ENCODE results near the gene TMCC3. TPM values are rescaled to one million over a fixed set of nuclear protein-coding genes. Genes with fewer than 3 reads are reported as not detected.

Gene TMCC3
- total RNA-seq, 2 donors from 2014 or later, result 2.5 to 4.2 TPM

DNA sequence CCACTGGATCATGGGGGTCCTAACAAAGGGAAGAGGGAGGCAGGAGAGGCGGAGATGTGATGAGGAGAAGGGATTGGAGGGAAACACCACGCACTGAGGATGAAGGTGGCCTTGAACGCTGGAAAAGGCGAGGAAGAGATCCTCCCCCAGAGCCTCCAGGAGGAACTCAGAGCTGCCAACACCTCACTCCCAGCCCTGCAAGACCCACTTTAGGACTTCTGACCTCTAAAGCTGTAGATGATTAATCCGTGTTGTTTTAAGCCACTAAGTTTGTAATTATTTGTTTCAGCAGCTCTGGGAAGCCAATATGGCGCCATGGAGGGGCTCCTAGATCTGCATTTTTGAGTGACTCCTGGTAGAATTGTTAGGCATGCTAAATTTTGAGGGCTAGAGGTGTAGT, 116.1 kb downstream of the TMCC3 start:
- Histone ChIP-seq H3K9me3 (ENCODE audit: control insufficient read depth, low read length) (no peaks in the 10 kb centered on the region), H3K27ac (ENCODE audit: low read depth, low read length) (peak overlapping the region; percentile 76), H3K36me3 (ENCODE audit: control insufficient read depth, insufficient read depth, low read length) (no peaks in the 10 kb centered on the region), H3K4me3 (ENCODE audit: low read length) (no peak overlapping the region), H3K4me1 (ENCODE audit: control insufficient read depth, insufficient read depth, low read length) (no peaks in the 10 kb centered on the region), H3K27me3 (ENCODE audit: control insufficient read depth, insufficient read depth, low read length, poor library complexity, severe bottlenecking) (peaks cover 6% of the 10 kb centered on the region), H3K9ac (ENCODE audit: extremely low read depth, low read length, poor library complexity, severe bottlenecking) (no peak overlapping the region)
- Mint-ChIP-seq H3K4me3 (no peak overlapping the region), H3K27me3 (ENCODE audit: insufficient read depth) (peaks cover under 1% of the 10 kb centered on the region), H3K9me3 (no peaks in the 10 kb centered on the region), H3K27ac (no peak overlapping the region), H3K36me3 (ENCODE audit: low read depth) (no peaks in the 10 kb centered on the region), H3K4me1 (peaks cover 5% of the 10 kb centered on the region)
- 93 to 96% methylated on average over 3 to 6 of the region's 6 CpGs for WGBS, 2 experiments (ENCODE audit: insufficient coverage in 1 of 2, insufficient read length in 1 of 2)
- TF ChIP-seq, protein P1, sequence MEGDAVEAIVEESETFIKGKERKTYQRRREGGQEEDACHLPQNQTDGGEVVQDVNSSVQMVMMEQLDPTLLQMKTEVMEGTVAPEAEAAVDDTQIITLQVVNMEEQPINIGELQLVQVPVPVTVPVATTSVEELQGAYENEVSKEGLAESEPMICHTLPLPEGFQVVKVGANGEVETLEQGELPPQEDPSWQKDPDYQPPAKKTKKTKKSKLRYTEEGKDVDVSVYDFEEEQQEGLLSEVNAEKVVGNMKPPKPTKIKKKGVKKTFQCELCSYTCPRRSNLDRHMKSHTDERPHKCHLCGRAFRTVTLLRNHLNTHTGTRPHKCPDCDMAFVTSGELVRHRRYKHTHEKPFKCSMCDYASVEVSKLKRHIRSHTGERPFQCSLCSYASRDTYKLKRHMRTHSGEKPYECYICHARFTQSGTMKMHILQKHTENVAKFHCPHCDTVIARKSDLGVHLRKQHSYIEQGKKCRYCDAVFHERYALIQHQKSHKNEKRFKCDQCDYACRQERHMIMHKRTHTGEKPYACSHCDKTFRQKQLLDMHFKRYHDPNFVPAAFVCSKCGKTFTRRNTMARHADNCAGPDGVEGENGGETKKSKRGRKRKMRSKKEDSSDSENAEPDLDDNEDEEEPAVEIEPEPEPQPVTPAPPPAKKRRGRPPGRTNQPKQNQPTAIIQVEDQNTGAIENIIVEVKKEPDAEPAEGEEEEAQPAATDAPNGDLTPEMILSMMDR (conservative IDR thresholded peaks at IDR 0.05), result no peak
- no peak for DNase-seq

DNA sequence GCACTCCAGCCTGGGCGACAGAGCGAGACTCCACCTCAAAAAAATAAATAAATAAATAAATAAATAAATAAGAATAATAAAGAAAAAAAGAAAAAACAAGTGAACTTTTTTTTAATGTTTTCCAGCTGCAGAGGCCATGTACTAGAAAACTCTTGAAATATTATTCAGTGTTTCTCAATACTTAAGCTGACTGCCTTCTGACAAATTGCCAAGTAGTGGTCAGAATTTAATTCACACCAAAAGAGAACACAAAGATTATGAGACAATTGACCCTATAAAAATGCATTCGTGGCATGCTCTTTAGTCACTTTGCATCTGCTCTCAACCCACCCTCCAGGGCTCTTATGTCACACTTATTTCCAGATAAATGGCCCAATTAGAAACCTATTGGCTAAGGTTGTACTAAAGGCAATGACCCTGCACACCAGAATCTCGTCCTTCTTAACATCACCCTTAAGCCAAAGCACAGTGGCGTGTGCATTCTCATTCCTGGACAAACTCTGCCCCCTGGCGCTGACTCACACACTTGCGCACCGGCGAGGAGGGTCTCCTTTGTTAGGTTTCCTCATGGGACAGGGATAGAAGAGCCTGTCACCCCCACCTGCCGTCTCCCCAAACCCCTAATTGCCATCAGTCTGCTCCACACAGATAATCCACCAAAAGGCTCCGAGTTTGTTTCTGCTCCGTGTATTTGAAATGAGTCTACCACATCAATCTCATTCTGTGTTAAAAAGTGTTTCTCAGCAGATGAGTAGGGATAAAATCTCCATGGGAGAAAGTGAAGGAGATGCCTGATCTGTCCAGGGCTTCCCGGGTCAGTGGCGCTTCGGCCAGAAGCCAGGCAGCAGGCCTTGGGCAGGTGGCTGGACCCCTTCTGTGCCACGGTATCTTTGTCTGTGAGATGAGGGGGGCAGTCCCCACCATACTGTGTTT, 117.6 kb downstream of the TMCC3 start:
- H3K9me3 ChIP-seq (ENCODE audit: control insufficient read depth, low read length), result no peaks in the 10 kb centered on the region
- H3K4me1 Mint-ChIP-seq, result peaks cover 5% of the 10 kb centered on the region
- 38 to 40% methylated on average over 6 to 14 of the region's 16 CpGs for WGBS, 2 experiments (ENCODE audit: insufficient coverage in 1 of 2, insufficient read length in 1 of 2)
- H3K27me3 ChIP-seq (ENCODE audit: control insufficient read depth, insufficient read depth, low read length, poor library complexity, severe bottlenecking), result peaks cover 6% of the 10 kb centered on the region
- no peak overlapping the region for H3K4me3 Mint-ChIP-seq
- no peak overlapping the region for H3K27ac Mint-ChIP-seq
- no peak overlapping the region for H3K9ac ChIP-seq (ENCODE audit: extremely low read depth, low read length, poor library complexity, severe bottlenecking)
- peak overlapping the region; percentile 41 for H3K27ac ChIP-seq (ENCODE audit: low read depth, low read length)
- H3K9me3 Mint-ChIP-seq, result no peaks in the 10 kb centered on the region
- no peaks in the 10 kb centered on the region for H3K36me3 Mint-ChIP-seq (ENCODE audit: low read depth)
- H3K27me3 Mint-ChIP-seq (ENCODE audit: insufficient read depth), result peaks cover 3% of the 10 kb centered on the region
- H3K36me3 ChIP-seq (ENCODE audit: control insufficient read depth, insufficient read depth, low read length), result no peaks in the 10 kb centered on the region
- TF ChIP-seq, protein P1 (conservative IDR thresholded peaks at IDR 0.05), result peak; percentile 96
- DNase-seq, result peak; percentile 97
- no peak overlapping the region for H3K4me3 ChIP-seq (ENCODE audit: low read length)
- H3K4me1 ChIP-seq (ENCODE audit: control insufficient read depth, insufficient read depth, low read length), result no peaks in the 10 kb centered on the region

DNA sequence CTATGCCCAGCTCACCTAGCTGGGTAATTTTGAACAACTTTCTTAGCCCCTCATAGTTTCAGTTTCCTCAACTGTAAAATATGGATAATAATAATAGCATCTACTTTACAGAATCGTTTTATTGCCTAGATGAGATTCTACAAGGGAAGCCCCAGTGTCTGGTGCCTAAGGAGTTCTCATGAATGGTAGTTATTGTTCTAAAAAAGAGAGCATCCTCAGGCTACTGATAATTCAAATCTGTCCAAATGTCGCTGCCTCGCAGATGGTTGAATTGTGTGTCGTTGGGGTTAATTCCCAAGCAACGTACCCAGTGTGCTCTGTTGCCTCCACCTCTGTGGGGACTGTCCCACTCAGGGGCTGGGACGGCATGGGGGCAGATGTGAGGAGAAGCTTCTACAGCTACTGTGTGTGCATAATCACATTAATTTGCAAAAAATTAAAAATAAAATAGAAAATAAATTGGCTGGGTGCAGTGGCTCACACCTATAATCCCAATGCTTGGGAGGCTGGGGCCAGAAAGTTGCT, 119.1 kb downstream of the TMCC3 start:
- TF ChIP-seq, protein P1 (conservative IDR thresholded peaks at IDR 0.05), result no peak
- peaks cover 5% of the 10 kb centered on the region for H3K4me1 Mint-ChIP-seq
- peaks cover 3% of the 10 kb centered on the region for H3K27me3 Mint-ChIP-seq (ENCODE audit: insufficient read depth)
- no peaks in the 10 kb centered on the region for H3K36me3 Mint-ChIP-seq (ENCODE audit: low read depth)
- no peak for DNase-seq
- no peak overlapping the region for H3K27ac Mint-ChIP-seq
- no peaks in the 10 kb centered on the region for H3K9me3 ChIP-seq (ENCODE audit: control insufficient read depth, low read length)
- peaks cover 6% of the 10 kb centered on the region for H3K27me3 ChIP-seq (ENCODE audit: control insufficient read depth, insufficient read depth, low read length, poor library complexity, severe bottlenecking)
- no peaks in the 10 kb centered on the region for H3K9me3 Mint-ChIP-seq
- no peak overlapping the region for H3K27ac ChIP-seq (ENCODE audit: low read depth, low read length)
- no peak overlapping the region for H3K4me3 Mint-ChIP-seq
- H3K9ac ChIP-seq (ENCODE audit: extremely low read depth, low read length, poor library complexity, severe bottlenecking), result no peak overlapping the region
- no peak overlapping the region for H3K4me3 ChIP-seq (ENCODE audit: low read length)
- no peaks in the 10 kb centered on the region for H3K4me1 ChIP-seq (ENCODE audit: control insufficient read depth, insufficient read depth, low read length)
- no peaks in the 10 kb centered on the region for H3K36me3 ChIP-seq (ENCODE audit: control insufficient read depth, insufficient read depth, low read length)
- WGBS, 2 experiments (ENCODE audit: insufficient coverage in 1 of 2, insufficient read length in 1 of 2), result 94 to 100% methylated on average over 4 to 6 of the region's 6 CpGs

All from endodermal cell (in vitro differentiated cells).